ENCODE data around the gene FOXP4.

FOXP4 gene

GRCh38 chr6:41649596-41649995 is 103.4 kb downstream of the FOXP4 start:
- DNase-seq: no peak

GRCh38 chr6:41650120-41650519 is 103.9 kb downstream of the FOXP4 start:
- no peak for DNase-seq

GRCh38 chr6:41651246-41651961 is 105.2 kb downstream of the FOXP4 start:
- no peak for DNase-seq

All from 8988T (cell line).